CD4-positive, alpha-beta T cell treated with Interleukin-4 for 1 hour (primary cell): Measurements from ENCODE around the gene JARID2.
"Not testable (repeated sequence)": the region's sequence is repeated elsewhere in the genome, so short reads cannot be mapped to it uniquely, and the experiment has no call there.

Experiments used
- DNase-seq, 2 donors: peaks; one replicate each; pipeline ENCODE4 v3.0.0-alpha.2; 2020 to 2022

JARID2 gene

DNA sequence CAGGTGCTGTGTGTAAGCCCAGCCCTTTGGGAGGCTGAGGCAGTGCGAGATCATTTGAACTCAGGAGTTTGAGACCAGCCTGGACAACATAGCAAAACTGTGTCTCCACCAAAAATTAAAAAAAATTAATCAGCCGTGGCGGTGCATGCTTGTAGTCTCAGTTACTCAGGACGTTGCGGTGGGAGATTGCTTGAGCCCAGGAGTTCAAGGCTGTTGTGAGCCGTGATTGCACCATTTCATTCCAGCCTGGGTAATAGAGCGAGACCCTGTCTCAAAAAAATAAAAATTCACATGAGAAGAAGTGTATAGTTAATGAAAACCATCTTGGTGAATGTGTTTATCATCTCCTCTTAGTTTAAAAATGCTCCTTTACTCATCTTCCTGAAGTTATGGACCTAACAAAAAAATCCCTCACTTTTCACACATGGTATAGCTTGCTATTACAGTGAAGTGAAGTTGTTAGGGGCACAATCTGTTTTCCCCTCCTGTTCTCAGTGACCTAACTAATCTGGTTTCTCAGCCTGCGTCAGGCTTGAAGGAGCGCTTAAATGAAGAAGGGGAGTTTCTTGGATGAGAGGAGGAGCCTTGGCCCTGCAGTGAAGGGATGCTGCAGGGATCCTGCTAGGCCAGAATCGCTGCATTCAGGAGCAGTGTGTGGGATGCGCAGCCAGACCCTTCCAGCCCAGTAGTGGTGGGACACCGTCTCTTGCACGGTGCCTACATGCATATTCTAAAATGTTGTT, 45.3 kb downstream of the JARID2 start:
- no peak for DNase-seq

DNA sequence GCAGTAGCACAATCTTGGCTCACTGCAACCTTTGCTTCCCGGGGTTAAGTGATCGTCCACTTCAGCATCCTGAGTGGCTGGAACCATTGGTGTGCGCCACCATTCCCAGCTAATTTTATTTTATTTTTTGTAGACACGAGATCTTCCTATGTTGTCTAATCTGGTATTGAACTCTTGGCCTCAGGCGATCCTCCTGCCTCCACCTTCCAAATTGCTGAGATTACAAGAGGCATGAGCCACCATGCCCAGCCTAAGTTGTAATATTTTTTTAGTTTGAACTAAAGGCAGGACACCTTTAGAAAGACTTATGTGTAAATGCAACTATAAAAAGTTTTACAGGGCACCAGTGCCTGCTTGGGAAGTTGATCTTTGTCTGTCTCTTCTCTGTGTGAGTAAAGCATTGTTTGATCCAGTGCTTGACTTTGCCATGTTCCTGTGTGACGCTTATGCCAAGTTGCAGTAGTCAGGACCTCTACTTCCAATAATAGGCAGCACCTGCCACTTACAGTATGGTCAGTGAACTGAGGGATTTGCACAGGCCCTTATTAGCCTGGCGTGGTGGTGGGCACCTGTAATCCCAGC, 46.9 kb downstream of the JARID2 start:
- no peak for DNase-seq

DNA sequence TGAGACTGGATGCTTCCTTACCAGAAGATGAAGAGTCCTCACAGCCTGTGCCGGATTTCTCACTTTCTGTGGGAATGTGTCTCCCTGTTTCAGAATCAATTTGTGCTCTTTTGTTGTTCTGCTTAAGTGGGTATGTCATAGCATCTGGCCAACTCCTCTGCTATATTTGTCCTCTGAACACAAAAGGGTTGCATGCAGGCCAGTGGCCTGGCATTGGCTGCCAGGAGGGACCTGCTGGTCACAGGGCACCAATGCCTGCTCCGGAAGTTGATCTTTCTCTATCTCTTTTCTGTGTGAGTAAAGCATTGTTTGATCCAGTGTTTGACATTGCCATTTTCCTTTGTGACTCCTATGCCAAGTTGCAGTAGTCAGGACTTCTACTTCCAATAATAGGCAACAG, 47.8 kb downstream of the JARID2 start:
- no peak for DNase-seq

DNA sequence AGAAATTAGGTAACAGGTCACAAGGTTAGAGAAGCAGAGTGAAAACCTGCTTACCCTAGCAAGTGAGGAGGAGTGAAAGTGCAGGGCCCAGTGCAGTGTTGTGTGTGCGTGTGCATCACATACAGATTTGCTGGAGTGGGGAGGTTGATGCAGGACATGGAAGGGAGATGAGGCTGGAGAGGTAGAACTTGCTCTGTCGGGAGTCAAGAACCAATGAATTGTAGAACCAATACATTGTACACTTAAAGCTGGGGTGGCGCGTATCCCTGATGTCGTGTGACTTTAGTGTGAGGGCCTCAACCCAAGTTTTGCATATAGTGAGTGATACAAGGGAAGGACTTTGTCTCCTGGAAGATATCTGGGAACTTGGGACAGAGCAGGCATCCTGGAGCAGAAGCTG, 48.6 kb downstream of the JARID2 start:
- DNase-seq, result no peak

DNA sequence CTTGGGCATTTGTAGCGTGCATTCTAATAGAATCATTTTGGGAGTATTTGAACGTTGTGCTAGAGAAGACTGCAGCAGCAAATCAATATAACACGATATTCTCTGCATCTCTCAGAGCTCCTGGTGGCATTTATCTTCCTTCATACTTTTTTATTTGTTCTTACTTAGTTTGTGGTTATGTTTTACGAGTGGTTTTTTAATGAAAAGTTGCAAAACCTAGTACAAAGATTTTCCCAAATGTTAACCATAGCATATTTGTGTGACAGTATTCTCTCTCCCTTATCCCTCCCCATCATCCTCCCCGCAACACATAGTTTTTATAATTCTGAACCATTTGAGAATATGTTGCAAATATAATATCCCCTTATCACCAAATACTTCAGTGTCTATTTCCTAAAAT, 50.4 kb downstream of the JARID2 start:
- no peak for DNase-seq

DNA sequence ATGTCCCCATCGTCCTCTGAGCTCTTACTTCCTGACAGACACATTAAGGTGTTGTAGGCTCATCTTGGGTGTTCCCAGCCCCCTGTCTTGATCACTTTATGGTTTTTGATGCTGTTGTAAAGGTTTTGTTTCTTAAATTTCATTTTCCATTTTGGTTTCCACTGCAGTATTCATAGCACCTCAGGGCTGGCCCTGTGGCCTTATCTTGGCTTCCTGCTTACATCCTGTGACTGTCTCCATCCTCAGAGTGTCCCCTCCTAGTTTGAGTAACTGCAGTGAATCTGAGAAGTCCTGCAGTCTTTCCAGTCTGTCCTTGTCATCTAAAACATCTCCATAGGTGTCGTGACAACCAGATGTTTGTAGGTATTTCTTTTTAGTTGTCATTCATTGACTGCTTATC, 50.9 kb downstream of the JARID2 start:
- DNase-seq, result no peak

DNA sequence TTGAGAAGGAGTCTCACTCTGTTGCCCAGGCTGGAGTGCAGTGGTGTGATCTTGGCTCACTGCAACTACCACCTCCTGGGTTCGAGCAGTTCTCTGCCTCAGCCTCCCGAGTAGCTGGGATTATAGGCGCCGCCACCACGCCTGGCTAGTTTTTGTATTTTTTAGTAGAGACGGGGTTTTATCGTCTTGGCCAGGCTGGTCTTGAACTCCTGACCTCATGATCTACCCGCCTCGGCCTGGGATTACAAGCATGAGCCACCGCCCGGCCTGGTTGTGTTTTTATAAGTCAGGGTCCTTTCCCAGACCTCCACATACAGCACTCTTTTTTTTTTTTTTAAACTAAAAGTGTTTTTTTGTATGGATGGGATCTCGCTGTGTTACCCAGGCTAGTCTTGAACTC, 51.3 kb downstream of the JARID2 start:
- DNase-seq, result not testable (repeated sequence)

DNA sequence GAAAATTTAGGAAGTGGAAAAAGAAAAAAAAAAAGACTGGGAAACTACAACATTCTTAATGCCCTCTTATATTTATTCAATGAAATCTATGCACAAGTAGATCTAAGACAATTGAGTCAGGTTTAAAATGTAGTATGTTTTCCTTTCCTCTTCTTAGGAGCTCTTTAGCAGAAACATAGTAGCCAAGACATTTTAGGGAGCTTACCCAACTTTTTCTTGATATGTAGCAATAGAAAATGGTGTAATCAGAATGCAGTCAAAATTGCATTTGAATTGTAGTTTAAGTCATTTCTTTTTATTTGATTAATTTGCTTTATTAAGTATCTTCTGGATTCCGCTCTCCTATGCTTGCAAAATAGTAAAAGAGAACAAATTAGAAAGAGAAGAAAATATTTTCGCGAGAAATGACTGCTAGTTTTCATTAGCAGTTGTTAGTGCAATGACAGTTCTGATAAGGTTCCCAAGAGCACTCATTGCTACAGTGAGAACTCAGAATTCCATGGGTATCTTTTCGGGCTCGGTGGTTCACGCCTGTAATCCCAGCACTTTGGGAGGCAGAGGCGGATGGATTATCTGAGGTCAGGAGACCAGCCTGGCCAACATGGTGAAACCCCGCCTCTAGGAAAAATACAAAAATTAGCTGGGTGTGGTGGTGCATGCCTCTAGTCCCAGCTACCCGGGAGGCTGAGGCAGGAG, 52.2 kb downstream of the JARID2 start:
- no peak for DNase-seq

DNA sequence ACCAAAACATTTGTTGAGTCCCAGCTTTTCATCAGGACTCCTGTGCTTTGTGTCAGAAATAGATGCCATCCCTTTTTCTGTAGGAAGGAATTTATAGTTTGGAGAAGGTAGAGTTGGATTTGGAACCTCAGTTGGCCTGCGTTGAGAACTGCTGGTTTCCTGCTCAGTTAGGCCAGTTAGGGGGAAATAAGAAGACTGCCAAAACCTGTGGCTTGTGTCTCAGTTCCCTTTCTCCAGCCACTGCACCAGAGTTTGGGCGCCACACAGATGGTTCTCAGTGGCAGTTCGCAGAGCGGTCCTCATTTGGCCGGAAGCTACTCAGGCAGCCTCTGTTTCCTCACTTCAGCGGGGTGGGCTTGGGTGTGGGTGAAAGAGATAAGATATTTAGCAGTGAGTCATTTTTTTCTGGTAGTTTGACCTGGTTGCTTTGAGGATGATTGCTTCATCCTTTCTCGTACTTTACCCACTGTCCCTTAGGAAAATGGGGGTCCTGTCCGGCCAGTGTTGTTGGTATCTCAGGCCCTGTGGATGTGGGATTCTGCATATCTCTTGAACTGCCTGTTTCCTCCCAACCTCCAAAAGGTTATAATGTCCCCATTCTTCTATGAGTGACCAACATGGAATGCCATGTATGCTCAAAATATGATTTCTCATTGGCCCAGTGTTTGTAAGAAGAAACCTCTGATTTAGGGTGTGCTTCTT, 53.7 kb downstream of the JARID2 start:
- peak; percentile 45 to 68 for DNase-seq

DNA sequence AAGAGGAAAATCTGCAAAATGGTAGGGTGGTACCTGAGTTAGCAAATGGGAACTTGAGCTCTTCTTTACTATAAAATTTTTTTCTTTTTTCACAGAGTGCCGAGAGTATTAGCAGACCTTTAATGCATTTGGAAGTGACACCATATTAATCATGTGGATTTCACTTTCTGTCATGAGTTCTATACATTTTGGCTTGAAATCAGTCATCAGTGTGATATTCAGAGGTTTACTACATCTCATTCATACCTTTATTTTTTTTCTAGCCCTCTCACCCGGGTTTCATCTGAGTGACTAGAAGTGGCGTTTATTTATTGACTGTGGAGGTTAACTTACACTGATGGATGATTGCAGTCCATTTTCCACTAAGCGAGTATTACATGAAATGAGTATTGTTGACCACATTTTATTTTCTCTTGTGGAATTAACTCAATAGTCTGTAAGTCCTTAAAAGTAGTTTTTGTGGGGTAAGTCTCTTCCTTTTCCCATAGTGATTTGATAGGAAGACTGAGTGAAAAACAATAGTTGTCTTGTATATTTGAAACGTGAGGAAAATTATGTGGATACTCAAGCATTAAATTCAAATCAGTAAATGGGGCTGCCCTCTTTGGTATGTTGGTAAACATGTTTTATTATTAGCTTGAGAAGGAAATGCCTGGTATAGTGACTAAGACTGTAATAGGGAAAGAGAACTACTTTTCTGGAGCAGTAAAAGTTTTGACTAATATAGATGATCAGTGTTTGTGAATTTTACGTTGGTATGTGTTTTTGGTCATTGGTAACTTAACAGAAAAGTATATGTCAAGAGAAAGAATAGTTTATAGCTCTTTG, 55.5 kb downstream of the JARID2 start:
- no peak for DNase-seq

DNA sequence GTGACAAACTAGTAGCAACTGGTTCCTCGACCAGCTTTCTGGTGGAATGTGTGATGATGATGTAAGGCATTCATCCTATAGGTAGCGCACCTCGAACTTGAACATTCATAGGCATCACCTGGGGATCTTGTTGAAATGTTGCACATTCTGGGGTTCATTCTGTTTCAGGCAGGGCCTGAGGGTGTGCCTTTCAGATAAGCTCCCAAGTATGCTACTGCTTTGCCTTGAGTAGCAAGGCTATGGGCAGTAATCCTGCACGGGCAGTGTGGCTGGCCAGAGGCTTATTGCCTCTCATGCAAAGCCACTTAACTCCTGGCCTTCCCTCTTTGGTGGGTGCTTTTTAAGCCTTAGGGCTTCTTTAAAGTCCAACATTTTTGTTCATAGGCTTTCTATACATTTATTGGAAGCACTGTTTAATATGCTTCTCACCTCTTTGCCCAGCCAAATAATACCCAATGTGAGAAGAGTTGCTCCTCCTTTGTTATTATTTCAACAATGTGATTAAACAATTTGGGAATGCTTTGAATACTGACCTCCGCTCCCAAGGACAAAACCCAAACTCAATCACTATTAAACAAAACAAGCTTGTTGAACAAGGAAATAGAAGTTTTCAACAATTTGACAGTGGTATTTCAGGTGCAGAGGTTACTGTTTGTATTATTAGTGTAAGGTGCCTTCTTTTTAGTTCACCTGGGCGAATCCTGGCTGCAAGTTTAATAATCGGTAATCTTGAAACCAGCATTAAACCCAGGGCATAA, 57.5 kb downstream of the JARID2 start:
- DNase-seq, result no peak

DNA sequence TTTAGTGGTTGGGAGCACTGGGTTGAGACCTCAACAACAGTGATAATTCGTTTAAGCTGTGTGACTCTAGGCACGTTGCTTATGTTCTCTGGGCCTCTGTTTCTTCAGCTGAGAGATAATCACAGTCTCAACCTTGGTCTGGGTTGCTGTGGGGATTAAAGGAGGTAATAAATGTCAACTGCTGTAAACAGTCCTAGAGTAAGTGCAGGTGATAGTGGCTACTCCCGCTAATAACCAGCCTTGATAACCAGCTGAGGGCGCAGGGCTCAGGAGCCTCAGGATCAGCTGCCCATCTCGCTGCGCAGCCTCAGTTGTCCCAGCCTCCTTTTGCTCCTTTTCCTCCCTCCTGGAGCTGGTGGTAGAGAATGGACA, 58.0 kb downstream of the JARID2 start:
- no peak for DNase-seq

DNA sequence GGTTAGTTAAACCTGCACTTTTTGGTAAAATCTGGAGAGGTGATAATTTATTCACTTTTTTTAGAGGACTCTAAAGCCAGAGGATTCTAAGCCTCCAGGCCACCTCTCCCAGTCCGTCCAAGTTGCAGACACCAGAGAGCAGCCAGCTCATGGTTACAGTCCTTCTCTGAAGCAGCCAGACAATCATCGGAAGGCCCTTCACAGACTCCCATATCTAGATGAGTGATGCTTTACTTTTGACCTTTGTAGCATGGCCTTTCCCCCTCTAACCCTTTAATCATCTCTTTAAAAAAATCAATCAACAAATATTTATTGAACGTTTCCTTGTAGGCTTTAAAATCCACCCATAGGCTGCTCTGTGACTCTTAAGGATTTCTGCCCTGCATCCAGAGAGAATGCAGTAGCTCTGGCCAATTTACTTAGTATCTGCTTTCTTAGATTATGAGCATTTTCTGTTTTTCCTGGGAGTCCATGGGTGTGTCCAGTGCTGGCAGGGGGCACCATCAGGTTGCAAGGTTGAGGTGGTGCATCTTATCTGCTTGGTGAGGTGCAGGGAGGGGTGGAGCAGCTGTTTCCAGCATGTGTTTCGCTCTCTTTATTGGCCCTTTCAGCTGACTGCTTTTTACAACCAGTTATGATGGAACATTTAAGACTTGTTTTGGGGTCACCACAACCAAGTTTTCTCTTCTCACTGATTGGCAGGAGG, 58.6 kb downstream of the JARID2 start:
- DNase-seq, result no peak

DNA sequence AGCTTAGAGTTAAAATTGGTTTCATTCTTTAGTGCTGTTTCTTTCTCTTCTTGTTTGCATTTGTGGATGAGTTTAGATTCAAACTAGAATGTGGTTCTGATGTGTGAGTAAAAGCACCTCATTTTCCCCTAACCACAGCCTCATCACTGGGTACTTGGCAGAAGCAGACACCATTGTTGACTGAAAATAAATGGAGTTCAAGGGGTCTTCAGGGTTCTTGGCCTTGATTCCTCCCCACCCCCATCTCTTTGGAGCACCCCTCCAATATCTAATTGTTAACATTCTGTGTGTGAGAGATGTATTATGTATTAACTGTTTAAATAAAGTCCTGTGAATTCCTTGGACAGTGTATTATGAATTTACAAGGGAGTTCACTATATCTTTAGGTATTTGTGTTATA, 59.6 kb downstream of the JARID2 start:
- no peak for DNase-seq

DNA sequence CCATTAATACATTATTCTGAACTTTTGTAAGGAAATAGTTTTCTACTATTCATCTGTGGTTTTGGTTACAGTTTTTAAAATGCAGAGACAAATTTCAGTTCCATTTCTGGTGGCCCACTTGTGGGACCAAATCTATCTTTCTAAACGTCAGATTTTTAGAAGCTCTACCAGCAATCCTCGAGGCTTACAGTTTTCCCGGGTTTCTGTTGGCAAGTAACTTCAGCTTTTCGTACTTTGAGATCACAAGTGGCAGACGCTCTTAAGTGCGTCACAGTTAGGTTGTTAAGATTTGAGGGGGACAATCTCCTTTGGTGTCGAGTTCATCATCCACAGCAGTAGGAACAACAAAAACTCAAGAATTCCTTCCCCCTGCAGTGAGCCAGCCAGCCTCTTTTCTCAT, 60.0 kb downstream of the JARID2 start:
- DNase-seq, result no peak

DNA sequence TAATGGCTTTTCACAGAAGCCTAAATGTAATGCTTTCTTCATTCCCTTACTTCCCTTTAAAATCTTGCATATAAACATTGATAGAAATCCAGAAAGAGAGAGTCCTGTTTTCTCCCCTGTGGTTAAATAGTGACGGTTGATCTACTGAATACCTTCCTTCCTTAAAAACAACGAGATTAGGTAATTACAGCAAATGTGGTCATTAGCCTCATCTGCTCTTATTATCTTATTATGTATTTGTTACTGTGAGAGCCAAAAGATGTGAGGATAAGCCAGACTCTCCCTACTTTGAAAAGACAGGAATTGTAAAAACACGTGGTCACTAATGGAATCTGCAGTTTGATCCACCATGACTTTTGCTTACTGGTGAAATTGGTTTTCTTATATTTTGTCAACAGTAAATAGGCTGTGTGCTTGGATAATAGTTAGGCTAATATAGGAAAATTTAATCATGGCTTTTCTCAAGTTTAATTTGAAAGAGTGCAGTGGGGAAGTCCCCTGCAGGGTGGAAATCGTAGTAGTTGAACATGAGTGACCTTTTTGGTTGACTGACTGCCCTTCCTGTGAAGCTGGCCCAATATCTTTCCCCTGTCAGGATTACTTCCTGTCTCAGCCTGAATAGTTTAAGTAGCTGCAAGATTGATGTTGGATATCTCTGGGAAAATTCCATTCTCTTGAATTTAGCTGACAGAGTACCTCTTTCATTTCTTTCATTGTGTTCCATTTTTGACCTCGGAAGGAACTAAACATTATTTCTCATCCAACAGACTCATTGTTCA, 62.8 kb downstream of the JARID2 start:
- DNase-seq, result no peak

DNA sequence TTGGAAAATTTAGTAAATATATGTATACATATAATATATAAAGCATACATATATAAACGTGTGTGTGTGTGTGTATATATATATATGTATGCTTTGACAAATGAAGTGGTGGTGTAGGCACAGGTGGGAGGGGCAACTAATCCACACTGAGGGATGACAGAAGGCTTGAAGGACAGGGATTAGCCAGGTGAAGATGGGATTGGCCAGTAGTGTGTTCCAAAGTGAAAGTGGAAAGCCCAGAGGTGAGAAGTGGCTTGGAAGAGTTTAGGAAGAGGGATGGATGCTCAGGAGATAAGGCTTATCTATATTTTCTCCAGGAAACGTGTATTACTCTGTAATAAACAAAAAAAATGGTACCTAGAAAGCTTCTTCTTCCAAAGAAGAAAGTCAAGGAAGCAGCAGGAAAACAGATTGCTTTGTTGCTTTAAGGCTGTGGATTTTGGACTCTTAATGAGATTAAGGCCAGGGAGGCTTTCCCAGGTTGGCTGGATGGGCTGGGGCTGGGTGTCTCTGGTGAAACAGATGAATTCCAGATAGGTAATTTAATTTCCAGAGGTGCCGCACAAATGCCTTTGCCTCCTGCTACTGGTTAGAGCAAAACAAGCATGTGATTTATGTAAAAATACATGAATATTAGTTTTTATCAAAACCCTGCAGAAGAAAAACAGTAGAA, 63.9 kb downstream of the JARID2 start:
- DNase-seq, result no peak

DNA sequence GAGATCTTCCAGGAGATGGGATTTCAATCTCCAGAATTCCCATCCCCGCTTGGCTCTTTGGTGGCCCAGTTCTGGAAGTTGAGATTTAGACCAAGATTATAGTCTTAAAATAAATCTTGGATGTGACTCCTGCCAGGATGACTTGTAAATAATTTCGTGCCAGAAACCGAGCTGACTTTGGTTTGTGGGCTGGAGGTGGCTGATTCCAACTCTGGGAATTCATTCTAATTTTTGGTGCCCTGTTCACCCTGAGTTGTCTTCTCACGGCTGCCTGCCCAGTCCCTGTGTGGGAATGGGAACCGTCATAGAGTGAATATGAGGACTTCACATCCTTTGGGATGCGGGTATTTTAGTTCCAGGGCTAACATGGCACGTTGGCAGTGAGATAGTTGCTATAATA, 64.8 kb downstream of the JARID2 start:
- DNase-seq, result no peak

DNA sequence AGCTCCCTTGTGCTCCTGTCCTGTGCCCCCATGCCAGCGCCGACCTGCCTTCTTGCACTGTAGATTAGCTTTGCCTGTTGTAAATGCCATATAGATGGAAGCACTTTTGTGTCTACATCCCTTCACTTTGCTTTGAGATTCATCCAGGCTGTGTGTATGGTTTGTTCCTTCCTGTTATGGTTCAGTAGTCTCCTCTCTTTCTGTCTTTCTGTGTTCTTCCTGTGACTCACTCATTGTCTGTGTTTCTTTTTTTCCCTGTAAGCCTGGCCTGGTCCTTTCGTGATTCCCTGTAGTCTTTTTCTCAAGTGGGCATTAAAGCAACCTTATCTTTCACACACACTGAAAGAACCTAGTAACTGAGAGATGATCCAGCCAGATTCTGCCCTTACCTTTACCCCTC, 66.6 kb downstream of the JARID2 start:
- no peak for DNase-seq

DNA sequence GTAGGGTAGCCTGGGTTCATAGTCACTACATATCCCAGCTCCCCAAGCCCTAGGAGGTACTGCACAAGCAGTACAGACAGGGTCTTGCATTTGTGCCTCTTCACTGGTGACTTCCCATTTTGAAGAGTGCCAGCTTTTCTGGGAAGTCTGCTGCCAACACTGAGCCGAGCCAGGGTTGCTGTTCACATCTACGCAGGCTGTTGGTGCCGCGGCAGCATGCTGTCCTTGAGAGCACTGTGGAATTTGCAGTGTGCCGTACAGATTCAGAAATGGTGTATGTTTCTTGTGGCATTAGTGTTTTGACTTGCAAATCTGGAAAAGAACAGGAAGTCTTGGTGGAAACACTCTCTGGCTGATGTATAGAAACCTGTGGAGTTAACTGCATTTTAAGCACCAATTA, 67.5 kb downstream of the JARID2 start:
- no peak for DNase-seq
